Epithelial cell of alveolus of lung (primary cell): Measurements from ENCODE around the gene PGGT1B. TPM values are rescaled to one million over a fixed set of nuclear protein-coding genes. Genes with fewer than 3 reads are reported as not detected.

Source experiments
- total RNA-seq: library from RNA; depleted of rRNA; stranded (reverse); fragments of >200 nt; gene quantifications from 2 replicates; pipeline ENCODE4 v1.2.1, GENCODE V29; 2015

Gene PGGT1B
- total RNA-seq, result 6.6 and 6.9 TPM in 2 replicates

GRCh38 chr5:115262321-115263077 is at the start of gene PGGT1B:
PGGT1B (minus strand) TSS chr5:115262877; CDS start chr5:115262851, 26 bp downstream.

GRCh38 chr5:115296124-115297022 is 33.7 kb upstream of the PGGT1B start, which contains the start of gene CCDC112:
CCDC112 (minus strand) TSS chr5:115296654; CDS start chr5:115296543, 111 bp downstream.

GRCh38 chr5:115169487-115170133 is 93.1 kb downstream of the PGGT1B start, which contains the start of gene TRIM36:
TRIM36 (minus strand) TSS chr5:115169908; CDS start chr5:115169634, 274 bp downstream.

Other genes with a start within 250 kb of the PGGT1B start
- 0.24 and 1.4 TPM in 2 replicates for gene TRIM36, start 93.0 kb downstream of the PGGT1B start, total RNA-seq
- 5.0 and 7.2 TPM in 2 replicates for gene CCDC112, start 33.8 kb upstream of the PGGT1B start, total RNA-seq